KBM-7 (cell line): Measurements from ENCODE around the gene OR5AU1.
A peak's percentile ranks its signal among the peaks of the same experiment; 100 is the strongest.

Experiments used
- DNase-seq: peaks from one replicate; pipeline ENCODE4 v3.0.0-alpha.2; 2015
- in situ Hi-C: fragments of 300-500 bp; cut with MboI; formaldehyde crosslinking; loops from 2 replicates; pipeline ENCODE4 v1.14.3; 2020; ENCODE audit warnings: low sequenced_read_pairs, low pct_unique_long_range_greater_than_20kb, mixed read lengths

The OR5AU1 gene

GRCh38 chr14:21155963-21156362 is at the start of gene OR5AU1:
Gene OR5AU1 (minus strand): TSS chr14:21156063. CDS start chr14:21155872, 191 bp downstream.
- in situ Hi-C loops = no loop called here
- DNase-seq = no peak

GRCh38 chr14:21205026-21205677 is 49.3 kb upstream of the OR5AU1 start:
- in situ Hi-C loops = no loop called here
- no peak for DNase-seq

GRCh38 chr14:21204167-21205025 is 48.5 kb upstream of the OR5AU1 start:
- DNase-seq = no peak
- in situ Hi-C loops = no loop called here

DNA sequence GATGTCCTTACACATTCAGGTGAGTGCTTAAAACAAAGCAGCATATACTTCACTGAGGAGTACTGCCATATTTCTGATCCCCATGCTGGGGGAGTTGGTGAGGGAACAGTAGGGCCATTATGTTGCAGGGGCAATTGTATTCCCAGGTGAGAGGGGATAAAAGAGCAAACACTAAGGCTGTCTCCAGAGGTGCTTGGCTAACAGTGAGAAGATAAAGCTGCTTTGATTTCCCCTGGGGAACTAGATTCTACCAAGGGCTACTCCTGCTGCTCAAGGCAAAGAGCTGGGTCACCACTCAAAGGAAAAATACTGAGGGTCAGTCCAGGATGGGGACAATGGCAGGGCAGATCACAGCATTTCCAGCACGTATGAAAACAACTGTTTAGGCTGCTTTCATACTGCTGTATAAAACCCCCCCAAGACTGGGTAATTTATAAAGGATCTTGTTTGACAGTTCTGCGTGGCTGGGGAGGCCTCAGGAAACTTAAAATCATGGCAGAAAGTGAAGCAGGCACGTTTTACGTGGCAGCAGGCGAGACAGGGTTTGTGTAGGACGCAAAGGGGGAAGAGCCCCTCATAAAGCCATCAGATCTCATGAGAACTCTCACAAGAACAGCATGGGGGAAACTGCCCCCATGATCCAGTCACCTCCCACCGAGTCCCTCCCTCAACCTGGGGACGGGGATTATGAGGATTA is 47.8 kb upstream of the OR5AU1 start:
- DNase-seq = no peak
- in situ Hi-C loops = no loop called here

GRCh38 chr14:21202463-21203358 is 46.8 kb upstream of the OR5AU1 start:
- no peak for DNase-seq
- in situ Hi-C loops = no loop called here

DNA sequence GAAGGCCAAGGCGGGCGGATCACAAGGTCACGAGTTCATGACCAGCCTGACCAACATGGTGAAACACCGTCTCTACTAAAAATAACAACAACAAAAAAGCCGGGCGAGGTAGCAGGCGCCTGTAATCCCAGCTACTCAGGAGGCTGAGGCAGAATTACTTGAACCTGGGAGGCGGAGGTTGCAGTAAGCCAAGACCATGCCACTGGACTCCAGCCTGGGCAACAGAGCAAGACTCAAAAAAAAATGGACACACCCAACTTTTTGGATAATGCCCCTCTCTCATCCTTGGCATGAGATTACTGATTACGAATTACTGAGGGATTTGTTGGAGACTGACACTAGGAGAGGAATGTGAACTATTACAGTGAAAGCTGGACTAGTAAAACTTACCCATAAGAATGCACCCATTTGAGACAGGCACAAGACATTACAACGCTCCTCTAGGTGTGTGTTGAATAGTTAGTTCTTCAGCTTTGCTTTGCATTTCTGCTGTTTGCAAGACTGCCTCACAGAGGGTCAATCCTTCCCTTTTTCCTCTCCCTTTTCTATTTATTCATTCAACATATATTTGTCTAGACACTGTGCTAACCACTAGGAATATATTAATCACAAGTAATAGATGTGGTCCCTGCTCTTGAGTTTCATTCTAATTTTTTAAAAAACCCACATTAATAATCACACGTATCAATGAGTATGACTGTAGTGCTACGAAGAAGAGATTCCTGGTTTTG is 46.0 kb upstream of the OR5AU1 start:
- in situ Hi-C loops = no loop called here
- DNase-seq = no peak

GRCh38 chr14:21200752-21201461 is 45.0 kb upstream of the OR5AU1 start:
- no peak for DNase-seq
- in situ Hi-C loops = no loop called here

DNA sequence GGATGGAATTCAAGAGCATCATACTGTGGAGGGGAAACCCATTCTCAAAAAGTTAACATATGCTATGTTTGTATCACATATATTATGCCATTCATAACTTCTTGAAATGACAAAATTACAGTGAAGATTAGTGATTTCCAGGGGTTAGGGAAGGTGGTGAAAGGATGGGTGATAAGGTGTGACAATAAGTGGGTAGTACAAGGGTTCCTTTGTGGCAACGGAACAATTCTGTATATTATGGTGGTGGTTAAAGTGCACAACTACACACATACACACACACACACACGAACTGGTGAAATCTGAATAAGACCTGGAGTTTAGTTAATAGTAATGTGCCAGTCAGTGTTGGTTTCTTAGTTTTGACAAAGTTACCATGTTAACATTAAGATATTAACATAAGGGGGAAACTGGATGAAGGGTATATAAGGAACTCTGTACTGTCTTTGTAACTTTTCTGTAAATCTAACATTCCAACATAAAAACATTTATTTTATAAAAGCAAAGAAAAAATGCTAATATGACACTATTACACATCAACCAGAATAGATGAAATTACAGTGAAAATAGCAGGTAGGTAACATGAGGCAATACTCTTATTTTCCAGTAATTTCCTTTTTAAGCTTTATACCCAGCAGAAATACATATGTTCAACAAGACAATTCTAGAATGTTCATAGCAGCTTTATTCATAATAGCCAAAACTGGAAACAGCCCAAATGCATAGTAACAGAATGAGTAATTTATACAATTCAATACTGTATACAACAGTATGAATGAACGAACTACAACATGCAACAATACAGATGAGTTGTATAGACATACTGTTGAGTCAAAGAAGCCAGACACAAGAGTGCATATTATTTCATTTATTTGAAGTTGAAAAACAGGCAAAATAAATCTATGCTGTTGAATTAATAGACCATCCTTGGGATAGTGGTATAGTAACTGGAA is 44.0 kb upstream of the OR5AU1 start:
- in situ Hi-C loops = no loop called here
- no peak for DNase-seq

DNA sequence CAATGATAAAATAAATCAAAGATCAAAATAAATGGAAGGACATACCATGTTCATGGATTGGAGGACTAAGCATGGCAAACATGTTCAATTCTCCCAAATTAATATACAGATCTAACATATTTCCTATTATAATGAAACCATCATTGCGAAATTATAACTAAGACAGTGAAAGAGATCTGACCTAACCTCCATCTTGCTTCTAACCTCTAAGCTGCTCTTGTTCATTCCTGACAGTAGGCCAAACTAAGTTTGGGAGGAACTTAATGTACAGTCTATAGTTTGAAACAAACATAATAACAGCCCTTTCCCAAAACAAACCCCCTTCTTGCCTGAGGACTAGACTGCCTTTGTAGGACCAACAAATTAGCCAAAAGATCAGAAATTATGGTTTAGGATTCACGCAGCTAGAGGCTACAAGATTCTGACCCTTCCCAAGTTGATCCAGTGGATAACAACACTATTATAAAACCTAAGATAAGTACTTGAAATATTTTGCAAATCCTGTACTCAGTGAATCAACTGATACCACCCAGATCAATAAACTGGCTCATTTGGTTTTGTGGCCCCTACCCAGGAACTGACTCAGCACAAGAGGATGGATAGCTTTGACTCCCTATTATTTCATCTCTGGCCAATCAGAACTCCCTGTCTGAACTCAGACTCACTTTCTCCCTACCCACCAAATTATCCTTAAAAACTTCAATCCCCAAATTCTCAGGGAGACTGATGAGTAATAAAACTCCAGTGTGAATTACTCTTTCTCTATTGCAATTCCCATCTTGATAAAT is 41.7 kb upstream of the OR5AU1 start:
- DNase-seq = no peak
- in situ Hi-C loops = no loop called here

DNA sequence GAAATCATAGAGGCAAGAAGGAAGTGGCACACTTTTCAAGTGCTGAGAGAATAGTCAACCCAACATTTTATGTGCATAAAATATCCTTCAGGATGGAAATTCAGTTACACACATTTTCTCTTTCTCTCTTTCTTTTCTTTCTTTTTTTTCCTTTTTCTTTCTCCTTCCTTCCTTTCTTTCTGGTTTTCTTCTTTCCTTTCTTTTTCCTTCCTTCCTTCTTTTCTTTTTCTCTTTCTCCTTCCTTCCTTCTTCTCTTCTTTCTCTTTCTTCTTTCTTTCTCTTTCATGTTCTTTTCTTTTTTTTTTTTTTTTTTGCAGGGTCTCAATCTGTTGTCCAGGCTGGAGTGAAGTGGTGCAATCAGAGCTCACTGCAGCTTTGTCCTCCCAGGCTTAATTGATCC is 38.7 kb upstream of the OR5AU1 start:
- in situ Hi-C loops = no loop called here
- DNase-seq = no peak

DNA sequence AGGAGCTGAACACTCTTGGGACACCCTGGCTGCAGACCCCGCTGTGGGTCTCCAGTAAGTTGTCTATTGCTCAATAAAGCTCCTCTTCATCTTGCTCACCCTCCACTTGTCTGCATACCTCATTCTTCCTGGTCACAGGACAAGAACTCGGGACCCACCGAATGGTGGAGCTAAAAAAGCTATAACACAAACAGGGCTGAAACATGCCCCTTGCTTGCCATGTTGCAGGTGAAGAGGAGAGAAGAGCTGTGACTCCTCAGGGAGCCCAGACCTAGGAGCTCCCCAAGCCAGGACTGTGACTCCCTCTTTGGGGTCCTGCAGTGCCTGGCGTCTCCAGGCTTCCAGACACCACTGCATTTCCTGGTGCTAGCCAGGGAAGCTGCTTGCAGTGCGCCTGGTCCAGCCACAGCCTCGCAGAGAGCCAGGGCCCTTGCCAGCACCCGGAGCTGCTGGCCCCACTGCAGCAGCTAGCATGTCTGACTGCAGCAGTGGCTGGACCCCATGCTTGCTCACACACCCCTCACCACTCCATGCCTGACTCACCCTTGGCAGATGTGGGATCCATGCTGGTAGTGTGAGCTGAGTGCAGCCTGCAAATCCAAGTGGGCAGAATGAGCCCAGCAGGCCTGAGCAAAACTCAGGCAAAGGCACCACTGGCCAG is 37.1 kb upstream of the OR5AU1 start:
- in situ Hi-C loops = no loop called here
- no peak for DNase-seq

DNA sequence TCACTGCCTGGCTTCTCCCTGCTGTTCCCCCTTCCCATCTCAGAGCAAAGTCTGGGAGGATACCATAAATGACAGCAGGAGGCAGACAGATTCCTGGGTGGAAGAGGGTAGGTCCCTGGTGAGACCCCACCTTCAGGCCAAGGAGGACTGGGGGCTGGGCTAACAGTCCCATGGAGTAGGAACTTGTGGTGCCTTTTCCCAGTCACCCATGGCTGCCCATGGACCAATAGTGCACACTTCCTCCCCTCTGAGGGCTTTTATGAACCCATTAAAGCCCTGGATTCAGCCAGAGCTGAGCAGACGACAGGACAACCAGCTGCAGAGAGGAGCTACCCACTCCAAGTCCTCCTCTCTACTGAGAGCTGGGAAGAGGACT is 36.6 kb upstream of the OR5AU1 start:
- in situ Hi-C loops = no loop called here
- DNase-seq = no peak

GRCh38 chr14:21191809-21192446 is 36.1 kb upstream of the OR5AU1 start:
- DNase-seq = peak; percentile 90
- in situ Hi-C loops = no loop called here

- DNase-seq = no peak
- in situ Hi-C loops = no loop called here
Observed at GRCh38 chr14:21191261-21191808, 35.5 kb upstream of the OR5AU1 start.

- in situ Hi-C loops = no loop called here
- DNase-seq = peak; percentile 70
Observed at GRCh38 chr14:21185491-21185890, 29.6 kb upstream of the OR5AU1 start.
